GM12878 (cell line): ENCODE results near the gene TSHZ3. TPM values are rescaled to one million over a fixed set of nuclear protein-coding genes. Genes with fewer than 3 reads are reported as not detected.

Experiments
- ATAC-seq: fragments of 200-7000 bp; cut with Tn5 transposase; 3 replicates; pipeline ENCODE4 v1.9.1; 2020; ENCODE audit warnings: mild to moderate bottlenecking, moderate library complexity
- BruUV-seq: library from RNA; stranded (reverse); fragments of 400-500 nt; replicated peaks from 2 replicates; lab custom pipeline; 2021; lab: Mats Ljungman, UMichigan
- CTCF ChIA-PET: fragments of 300-600 bp; sonication (Branson Sonifier 250); formaldehyde crosslinking; extraction: SDS; loops from one replicate; lab custom pipeline; 2021; ENCODE audit warnings: inconsistent platforms; lab: Yijun Ruan, JAX
- POLR2A ChIA-PET: fragments of 350-600 bp; formaldehyde crosslinking; extraction: SDS; loops from one replicate; lab custom pipeline; 2021; ENCODE audit warnings: inconsistent platforms; lab: Charles Lee
- RAD21 ChIA-PET: fragments of 300-600 bp; sonication (Branson Sonifier 250); formaldehyde crosslinking; loops from one replicate; lab custom pipeline; 2023; ENCODE audit warnings: antibody characterized with exemption; ENCODE audit not compliant: unreplicated experiment; lab: Charles Lee
- SMC1A ChIA-PET: fragments of 300-600 bp; sonication (Branson Sonifier 250); formaldehyde crosslinking; loops from one replicate; lab custom pipeline; 2023; ENCODE audit not compliant: unreplicated experiment, uncharacterized antibody; lab: Charles Lee
- DNase-seq: peaks from one replicate; pipeline ENCODE4 v3.0.0-alpha.2; 2011; ENCODE audit warnings: low read depth, low spot score
- FAIRE-seq: peaks from 3 replicates; lab custom pipeline; 2011; peaks lifted over from hg19 to GRCh38; lab: Jason Lieb, UNC
- H2AFZ ChIP-seq: 2 replicates; pipeline ENCODE4 v1.6.0; 2011; ENCODE audit warnings: low read depth, low read length, control low read depth; ENCODE audit not compliant: control insufficient read depth
- H3K27ac ChIP-seq: 2 replicates; pipeline ENCODE4 v1.5.1; 2011; ENCODE audit warnings: control low read depth; ENCODE audit not compliant: control insufficient read depth, insufficient read depth
- H3K27me3 ChIP-seq, 2 experiments: replicated peaks in 1 of 2; 2 replicates each; pipeline versions ENCODE4 v1.6.0 to v1.6.1; 2011; ENCODE audit warnings: low read length in 1 of 2; ENCODE audit not compliant: control insufficient read depth in 2 of 2, insufficient read depth in 2 of 2
- H3K36me3 ChIP-seq, 2 experiments: 2 replicates each; pipeline ENCODE4 v1.5.1; 2011; ENCODE audit warnings: low read length in 1 of 2; ENCODE audit not compliant: control insufficient read depth in 2 of 2, insufficient read depth in 2 of 2
- H3K4me1 ChIP-seq: 2 replicates; pipeline ENCODE4 v1.6.1; 2011; ENCODE audit warnings: mild to moderate bottlenecking, low read length, moderate library complexity, mixed read lengths; ENCODE audit not compliant: control insufficient read depth, insufficient read depth
- H3K4me2 ChIP-seq: 2 replicates; pipeline ENCODE4 v1.6.0; 2011; ENCODE audit warnings: control low read depth; ENCODE audit not compliant: control insufficient read depth, insufficient read depth
- H3K4me3 ChIP-seq: fragments of 200-600 bp; sonication (generic); 2 replicates; pipeline ENCODE4 v1.5.1; 2016
- H3K79me2 ChIP-seq: 2 replicates; pipeline ENCODE4 v1.6.0; 2011; ENCODE audit warnings: low read length; ENCODE audit not compliant: control insufficient read depth, insufficient read depth
- H3K9ac ChIP-seq: 2 replicates; pipeline ENCODE4 v1.8.0; 2011; ENCODE audit warnings: low read length, control low read depth, mixed read lengths; ENCODE audit not compliant: control insufficient read depth, insufficient read depth
- H3K9me3 ChIP-seq: replicated peaks from 3 replicates; pipeline ENCODE4 v1.5.1; 2011; ENCODE audit warnings: mild to moderate bottlenecking, low read length; ENCODE audit not compliant: control insufficient read depth, insufficient read depth
- H4K20me1 ChIP-seq: 2 replicates; pipeline ENCODE4 v1.6.0; 2011; ENCODE audit not compliant: control insufficient read depth, insufficient read depth
- ETV6 ChIP-seq, 2 experiments: fragments of 450-650 bp in 1 of 2; IDR thresholded peaks in 1 of 2; conservative IDR thresholded peaks in 1 of 2; 2 replicates each; pipeline ENCODE4 v1.6.1; 2014; ENCODE audit warnings: antibody characterized with exemption in 1 of 2, borderline replicate concordance in 1 of 2, low read depth in 1 of 2, mild to moderate bottlenecking in 1 of 2, moderate library complexity in 1 of 2
- MEF2A ChIP-seq: IDR thresholded peaks from 2 replicates; pipeline ENCODE4 v1.6.1; 2011; ENCODE audit warnings: low read depth, mild to moderate bottlenecking, low read length, moderate library complexity; ENCODE audit not compliant: insufficient read depth
- NFYA ChIP-seq: IDR thresholded peaks from 2 replicates; pipeline ENCODE4 v1.6.1; 2011; ENCODE audit warnings: low read depth, mild to moderate bottlenecking, low read length, improper control_type of control experiment, borderline replicate concordance
- POLR2AphosphoS5 ChIP-seq: IDR thresholded peaks from 2 replicates; pipeline ENCODE4 v1.6.1; 2011; ENCODE audit warnings: mild to moderate bottlenecking, low read length, inconsistent platforms
- WGBS: methylation state at CpG from one replicate; pipeline ENCODE4 v1.1.6; 2016; ENCODE audit warnings: low lambda C conversion rate; ENCODE audit not compliant: insufficient replicate concordance, insufficient coverage; ENCODE audit errors: missing lambda C conversion rate; 5-methylcytosine and 5-hydroxymethylcytosine counted together
- in situ Hi-C: fragments of 300-500 bp; cut with MboI; formaldehyde crosslinking; loops from 9 replicates; pipeline ENCODE4 v1.14.3; 2018; ENCODE audit warnings: mixed read lengths
- intact Hi-C: fragments of 100-400 bp; cut with micrococcal nuclease; formaldehyde crosslinking; loops from one replicate; pipeline ENCODE4 v1.14.2; 2022; ENCODE audit not compliant: unreplicated experiment
- polyA plus RNA-seq, 11 experiments: library from polyadenylated mRNA; depleted of rRNA in 4 of 11; unstranded in 6 of 11; stranded (reverse) in 5 of 11; fragments of >200 nt; fragmentation: Nextera tagmentation in 4 of 11; fragmentation: Illumina TruSeq in 1 of 11; extraction: Ambion mirVana in 4 of 11; extraction: Trizol in 1 of 11; gene quantifications; 1 replicate in 1 of 11; 2 replicates in 10 of 11; pipeline versions ENCODE4 v1.2.1 to v1.2.3, GENCODE V29; 2011 to 2016; ENCODE audit warnings: inconsistent platforms in 2 of 11, missing spikeins in 2 of 11, low read depth in 1 of 11
- total RNA-seq, 4 experiments: library from RNA; depleted of rRNA in 3 of 4; stranded (reverse); fragments of >200 nt in 3 of 4; fragmentation: Illumina TruSeq in 1 of 4; extraction: Trizol in 1 of 4; gene quantifications; 2 replicates each; pipeline versions ENCODE4 v1.2.1 to v1.2.3, GENCODE V29; 2013 to 2021
- TF ChIP-seq, protein P1 (sequence below), 3 experiments: IDR thresholded peaks in 2 of 3; conservative IDR thresholded peaks in 1 of 3; 2 replicates each; pipeline ENCODE4 v1.5.1; 2011; ENCODE audit warnings: low read depth in 3 of 3, low read length in 3 of 3, mild to moderate bottlenecking in 3 of 3, control low read depth in 2 of 3, moderate library complexity in 2 of 3, inconsistent platforms in 1 of 3, mixed read lengths in 1 of 3; ENCODE audit not compliant: control insufficient read depth in 2 of 3, insufficient read depth in 1 of 3; ENCODE audit errors: extremely low read depth in 1 of 3
- TF ChIP-seq, protein P2 (sequence below): fragments of 450-650 bp; IDR thresholded peaks from 2 replicates; pipeline ENCODE4 v1.6.1; 2018; ENCODE audit warnings: mild to moderate bottlenecking, low read depth, moderate library complexity; ENCODE audit not compliant: partially characterized antibody

Gene TSHZ3
- total and polyA plus RNA-seq, 10 of the 15 experiments (the other 5 are each of a cell fraction or from before 2014, with no cell fraction given) = 0.23 TPM; not detected in 9

DNA sequence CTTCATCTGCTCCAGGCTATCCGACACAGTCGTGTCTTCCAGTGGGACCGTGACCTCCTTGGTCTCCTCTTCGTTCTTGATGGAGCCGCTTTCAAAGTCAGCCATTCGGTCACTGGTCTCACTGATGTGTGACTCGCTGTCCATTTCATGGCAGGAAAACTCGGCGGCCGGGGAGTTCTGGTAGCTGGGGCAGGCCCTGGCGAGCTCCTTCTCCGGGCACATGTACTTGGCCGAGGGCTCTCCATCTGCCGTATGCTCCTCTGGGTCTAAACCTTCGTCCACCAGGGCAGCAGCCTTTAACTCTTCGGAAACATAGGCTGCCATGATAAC is 69.8 kb downstream of the TSHZ3 start:
- DNase-seq (no peak), FAIRE-seq (no peak), ATAC-seq (no peak)
- WGBS = 59% methylated on average over 16 of the region's 16 CpGs
- no peaks in the 10 kb centered on the region; the same call in 2 of the 3 replicates for H3K9me3 ChIP-seq
- intact Hi-C loops (no loop called here), in situ Hi-C loops (no loop called here)
- H3K4me3 ChIP-seq = no peak overlapping the region
- no peak overlapping the region for H3K4me2 ChIP-seq
- no peaks in the 10 kb centered on the region for H3K4me1 ChIP-seq
- H3K79me2 ChIP-seq = no peaks in the 10 kb centered on the region
- no peaks in the 10 kb centered on the region for H4K20me1 ChIP-seq
- RAD21 ChIA-PET = no interaction called here
- no peaks in the 10 kb centered on the region for H3K36me3 ChIP-seq
- CTCF ChIA-PET = no interaction called here
- SMC1A ChIA-PET = no interaction called here
- POLR2A ChIA-PET = no interaction called here
- H3K9ac ChIP-seq = no peak overlapping the region
- no peak overlapping the region for H2AFZ ChIP-seq
- no peak for TF ChIP-seq POLR2AphosphoS5
- TF ChIP-seq, protein P1, sequence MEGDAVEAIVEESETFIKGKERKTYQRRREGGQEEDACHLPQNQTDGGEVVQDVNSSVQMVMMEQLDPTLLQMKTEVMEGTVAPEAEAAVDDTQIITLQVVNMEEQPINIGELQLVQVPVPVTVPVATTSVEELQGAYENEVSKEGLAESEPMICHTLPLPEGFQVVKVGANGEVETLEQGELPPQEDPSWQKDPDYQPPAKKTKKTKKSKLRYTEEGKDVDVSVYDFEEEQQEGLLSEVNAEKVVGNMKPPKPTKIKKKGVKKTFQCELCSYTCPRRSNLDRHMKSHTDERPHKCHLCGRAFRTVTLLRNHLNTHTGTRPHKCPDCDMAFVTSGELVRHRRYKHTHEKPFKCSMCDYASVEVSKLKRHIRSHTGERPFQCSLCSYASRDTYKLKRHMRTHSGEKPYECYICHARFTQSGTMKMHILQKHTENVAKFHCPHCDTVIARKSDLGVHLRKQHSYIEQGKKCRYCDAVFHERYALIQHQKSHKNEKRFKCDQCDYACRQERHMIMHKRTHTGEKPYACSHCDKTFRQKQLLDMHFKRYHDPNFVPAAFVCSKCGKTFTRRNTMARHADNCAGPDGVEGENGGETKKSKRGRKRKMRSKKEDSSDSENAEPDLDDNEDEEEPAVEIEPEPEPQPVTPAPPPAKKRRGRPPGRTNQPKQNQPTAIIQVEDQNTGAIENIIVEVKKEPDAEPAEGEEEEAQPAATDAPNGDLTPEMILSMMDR (IDR thresholded peaks at IDR 0.05 in 2 of 3, conservative IDR thresholded peaks at IDR 0.05 in 1 of 3; ENCODE audit: control insufficient read depth in 2 of 3, extremely low read depth in 1 of 3, insufficient read depth in 1 of 3, low read depth in 3 of 3, low read length in 3 of 3) = no peak
- no peak for TF ChIP-seq MEF2A
- TF ChIP-seq, protein P2, sequence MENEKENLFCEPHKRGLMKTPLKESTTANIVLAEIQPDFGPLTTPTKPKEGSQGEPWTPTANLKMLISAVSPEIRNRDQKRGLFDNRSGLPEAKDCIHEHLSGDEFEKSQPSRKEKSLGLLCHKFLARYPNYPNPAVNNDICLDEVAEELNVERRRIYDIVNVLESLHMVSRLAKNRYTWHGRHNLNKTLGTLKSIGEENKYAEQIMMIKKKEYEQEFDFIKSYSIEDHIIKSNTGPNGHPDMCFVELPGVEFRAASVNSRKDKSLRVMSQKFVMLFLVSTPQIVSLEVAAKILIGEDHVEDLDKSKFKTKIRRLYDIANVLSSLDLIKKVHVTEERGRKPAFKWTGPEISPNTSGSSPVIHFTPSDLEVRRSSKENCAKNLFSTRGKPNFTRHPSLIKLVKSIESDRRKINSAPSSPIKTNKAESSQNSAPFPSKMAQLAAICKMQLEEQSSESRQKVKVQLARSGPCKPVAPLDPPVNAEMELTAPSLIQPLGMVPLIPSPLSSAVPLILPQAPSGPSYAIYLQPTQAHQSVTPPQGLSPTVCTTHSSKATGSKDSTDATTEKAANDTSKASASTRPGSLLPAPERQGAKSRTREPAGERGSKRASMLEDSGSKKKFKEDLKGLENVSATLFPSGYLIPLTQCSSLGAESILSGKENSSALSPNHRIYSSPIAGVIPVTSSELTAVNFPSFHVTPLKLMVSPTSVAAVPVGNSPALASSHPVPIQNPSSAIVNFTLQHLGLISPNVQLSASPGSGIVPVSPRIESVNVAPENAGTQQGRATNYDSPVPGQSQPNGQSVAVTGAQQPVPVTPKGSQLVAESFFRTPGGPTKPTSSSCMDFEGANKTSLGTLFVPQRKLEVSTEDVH = no peak
- no peak for TF ChIP-seq NFYA
- TF ChIP-seq ETV6 (conservative IDR thresholded peaks at IDR 0.05 in 1 of 2, IDR thresholded peaks at IDR 0.05 in 1 of 2; ENCODE audit: borderline replicate concordance in 1 of 2, low read depth in 1 of 2) = no peak
- H3K27ac ChIP-seq = no peak overlapping the region
- no peaks in the 10 kb centered on the region for H3K27me3 ChIP-seq
- no TSS peak for BruUV-seq
